ENCODE data around the gene VOPP1.

Gene VOPP1

GRCh38 chr7:55507743-55508142, 64.6 kb downstream of the VOPP1 start:
- no peak for DNase-seq

GRCh38 chr7:55504967-55505658, 67.2 kb downstream of the VOPP1 start:
- DNase-seq: no peak

GRCh38 chr7:55504093-55504859, 68.0 kb downstream of the VOPP1 start:
- no peak for DNase-seq

GRCh38 chr7:55502858-55503440, 69.4 kb downstream of the VOPP1 start:
- DNase-seq: no peak

- no peak for DNase-seq
These were observed 70.0 kb downstream of the VOPP1 start for GRCh38 chr7:55502124-55502857.

GRCh38 chr7:55501611-55502010, 70.7 kb downstream of the VOPP1 start:
- no peak for DNase-seq

- DNase-seq: no peak
These were observed 72.1 kb downstream of the VOPP1 start for GRCh38 chr7:55500117-55500756.

- DNase-seq: no peak
These were observed 72.7 kb downstream of the VOPP1 start for GRCh38 chr7:55499591-55499990.

- DNase-seq: no peak
These were observed 73.5 kb downstream of the VOPP1 start for GRCh38 chr7:55498770-55499169.

- DNase-seq: no peak
These were observed 74.2 kb downstream of the VOPP1 start for GRCh38 chr7:55498142-55498541.

- DNase-seq: no peak
These were observed 74.8 kb downstream of the VOPP1 start for GRCh38 chr7:55497521-55497920.

- no peak for DNase-seq
These were observed 75.4 kb downstream of the VOPP1 start for GRCh38 chr7:55496906-55497305.

- no peak for DNase-seq
These were observed 77.4 kb downstream of the VOPP1 start for GRCh38 chr7:55494951-55495350.

- DNase-seq: no peak
These were observed 78.9 kb downstream of the VOPP1 start for GRCh38 chr7:55493408-55493807.

GRCh38 chr7:55491346-55491745, 81.0 kb downstream of the VOPP1 start:
- DNase-seq: no peak

GRCh38 chr7:55490099-55490498, 82.2 kb downstream of the VOPP1 start:
- DNase-seq: no peak

- no peak for DNase-seq
These were observed 82.8 kb downstream of the VOPP1 start for GRCh38 chr7:55489552-55489951.

- DNase-seq: no peak
These were observed 83.4 kb downstream of the VOPP1 start for GRCh38 chr7:55488804-55489340.

- DNase-seq: no peak
These were observed 84.1 kb downstream of the VOPP1 start for GRCh38 chr7:55488216-55488615.

GRCh38 chr7:55486991-55487390, 85.3 kb downstream of the VOPP1 start:
- no peak for DNase-seq

- no peak for DNase-seq
These were observed 86.1 kb downstream of the VOPP1 start for GRCh38 chr7:55486192-55486590.

GRCh38 chr7:55485501-55486191, 86.7 kb downstream of the VOPP1 start:
- no peak for DNase-seq
